ENCODE data around the gene PWWP2B. TPM values are rescaled to one million over a fixed set of nuclear protein-coding genes. Genes with fewer than 3 reads are reported as not detected.

Gene PWWP2B
- total and polyA plus RNA-seq, 2 experiments from 2014 or later = 2.3 to 12.8 TPM

DNA sequence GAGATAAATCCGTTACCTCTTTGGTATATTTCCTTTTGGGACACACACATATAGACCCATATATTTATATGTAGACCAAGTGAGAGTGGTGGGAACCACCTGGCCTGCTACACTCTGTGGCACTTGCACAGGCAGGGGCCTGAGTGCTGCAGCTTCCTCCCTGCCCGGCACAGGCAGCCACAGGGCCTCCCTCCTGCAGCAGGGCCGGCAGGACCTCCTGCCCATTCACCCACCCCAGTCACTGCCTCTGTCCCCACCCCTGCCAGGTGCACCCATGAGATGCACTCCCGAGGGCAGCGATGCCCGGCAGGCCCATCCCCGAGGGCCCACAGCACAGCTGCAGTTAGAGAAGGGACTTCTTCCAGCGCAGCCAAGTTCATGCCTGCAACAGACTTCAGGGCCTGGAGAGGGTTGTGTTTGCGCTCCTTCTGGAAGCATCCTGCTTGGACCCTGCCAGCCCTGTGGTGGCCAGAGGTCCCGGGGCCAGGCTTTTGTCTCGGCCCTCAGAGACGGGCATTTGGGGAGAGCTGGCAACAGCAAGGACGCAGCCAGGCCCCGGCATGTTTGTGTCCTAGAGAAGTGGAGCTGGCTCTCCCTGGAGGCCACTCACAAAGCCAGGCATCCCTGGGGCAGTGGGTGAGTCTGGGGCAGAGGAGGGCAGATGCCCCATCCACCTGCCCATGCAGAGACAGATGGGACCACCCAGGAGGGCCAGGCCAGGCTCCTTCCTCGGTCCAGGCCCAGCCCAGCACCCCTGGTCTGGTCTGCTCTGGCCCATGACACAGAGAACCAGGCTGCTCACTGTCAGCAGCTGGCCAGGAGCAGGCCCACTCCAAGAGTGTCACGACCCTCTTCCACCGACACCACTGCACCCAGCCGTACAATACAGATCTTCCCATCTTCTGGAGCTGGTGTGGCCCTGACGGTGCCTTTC is 41.4 kb downstream of the PWWP2B start:
- Mint-ChIP-seq H3K27me3 (ENCODE audit: insufficient read depth, low read depth, poor library complexity) (peaks cover 5% of the 10 kb centered on the region), H3K27ac (no peak overlapping the region), H3K9me3 (no peaks in the 10 kb centered on the region), H3K4me3 (no peak overlapping the region), H3K36me3 (ENCODE audit: low read depth) (no peaks in the 10 kb centered on the region; the same call in 2 of the 3 replicates), H3K4me1 (peaks cover 4% of the 10 kb centered on the region; the same call in 1 of the 3 replicates)
- Histone ChIP-seq H3K27ac (ENCODE audit: low read depth) (no peak overlapping the region), H3K4me1 (ENCODE audit: insufficient read depth) (no peaks in the 10 kb centered on the region), H3K27me3 (ENCODE audit: insufficient read depth) (no peaks in the 10 kb centered on the region), H3K4me3 (no peak overlapping the region), H3F3A (replicated peaks; ENCODE audit: low read depth) (0 out of 2 replicates have a peak, but pooled peaks cover 4% of the 10 kb centered on the region), H3K4me2 (no peak overlapping the region), H2AFZ (no peak overlapping the region), H3K9me2 (ENCODE audit: insufficient read depth) (no peaks in the 10 kb centered on the region), H4K20me1 (replicated peaks; ENCODE audit: insufficient read depth) (no peaks in the 10 kb centered on the region), H3K36me3 (ENCODE audit: insufficient read depth) (no peaks in the 10 kb centered on the region), H3K79me2 (replicated peaks; ENCODE audit: insufficient read depth) (no peaks in the 10 kb centered on the region)
- TF ChIP-seq POLR2AphosphoS5 (IDR thresholded peaks at IDR 0.05; ENCODE audit: low read depth) (no peak), JUNB (IDR thresholded peaks at IDR 0.05; ENCODE audit: unreplicated experiment) (no peak), STAT1 (IDR thresholded peaks at IDR 0.05; ENCODE audit: unreplicated experiment) (no peak), EZH2phosphoT487 (IDR thresholded peaks at IDR 0.05; ENCODE audit: unreplicated experiment) (no peak), NANOG (IDR thresholded peaks at IDR 0.05; ENCODE audit: borderline replicate concordance) (no peak)
- TF ChIP-seq, protein P1, sequence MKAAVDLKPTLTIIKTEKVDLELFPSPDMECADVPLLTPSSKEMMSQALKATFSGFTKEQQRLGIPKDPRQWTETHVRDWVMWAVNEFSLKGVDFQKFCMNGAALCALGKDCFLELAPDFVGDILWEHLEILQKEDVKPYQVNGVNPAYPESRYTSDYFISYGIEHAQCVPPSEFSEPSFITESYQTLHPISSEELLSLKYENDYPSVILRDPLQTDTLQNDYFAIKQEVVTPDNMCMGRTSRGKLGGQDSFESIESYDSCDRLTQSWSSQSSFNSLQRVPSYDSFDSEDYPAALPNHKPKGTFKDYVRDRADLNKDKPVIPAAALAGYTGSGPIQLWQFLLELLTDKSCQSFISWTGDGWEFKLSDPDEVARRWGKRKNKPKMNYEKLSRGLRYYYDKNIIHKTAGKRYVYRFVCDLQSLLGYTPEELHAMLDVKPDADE (IDR thresholded peaks at IDR 0.05) = no peak
- DNase-seq (ENCODE audit: low spot score) = no peak
- ATAC-seq = no peak

DNA sequence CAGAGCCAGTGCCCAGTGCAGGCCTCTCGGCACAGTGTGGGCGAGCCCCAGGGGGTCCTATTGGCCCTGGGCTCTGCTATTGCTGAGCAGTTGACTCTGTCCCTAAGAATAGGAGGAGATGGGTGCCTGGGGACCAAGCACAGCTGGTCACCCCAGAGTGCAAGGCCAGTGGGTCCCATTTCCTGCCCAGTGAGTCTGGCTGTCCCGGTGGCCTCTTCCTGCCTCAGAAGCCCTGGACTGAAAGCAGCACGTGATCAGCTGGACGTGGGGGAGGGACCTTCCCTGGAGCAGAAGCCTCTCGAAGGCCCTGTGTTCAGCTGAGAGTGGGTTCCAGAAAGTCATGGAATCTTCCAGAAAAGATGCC is 42.0 kb downstream of the PWWP2B start:
- Mint-ChIP-seq H3K4me1 (peaks cover 4% of the 10 kb centered on the region; the same call in 1 of the 3 replicates), H3K36me3 (ENCODE audit: low read depth) (no peaks in the 10 kb centered on the region; the same call in 2 of the 3 replicates), H3K27me3 (ENCODE audit: insufficient read depth, low read depth, poor library complexity) (peaks cover 5% of the 10 kb centered on the region), H3K9me3 (no peaks in the 10 kb centered on the region), H3K4me3 (no peak overlapping the region), H3K27ac (no peak overlapping the region)
- Histone ChIP-seq H3K27ac (ENCODE audit: low read depth) (no peak overlapping the region), H3K4me2 (no peak overlapping the region), H4K20me1 (replicated peaks; ENCODE audit: insufficient read depth) (no peaks in the 10 kb centered on the region), H3K27me3 (ENCODE audit: insufficient read depth) (no peaks in the 10 kb centered on the region), H3K4me1 (ENCODE audit: insufficient read depth) (no peaks in the 10 kb centered on the region), H2AFZ (no peak overlapping the region), H3K79me2 (replicated peaks; ENCODE audit: insufficient read depth) (no peaks in the 10 kb centered on the region), H3K4me3 (no peak overlapping the region), H3K36me3 (ENCODE audit: insufficient read depth) (no peaks in the 10 kb centered on the region), H3F3A (replicated peaks; ENCODE audit: low read depth) (0 out of 2 replicates have a peak, but pooled peaks cover 4% of the 10 kb centered on the region), H3K9me2 (ENCODE audit: insufficient read depth) (no peaks in the 10 kb centered on the region)
- ATAC-seq (no peak), DNase-seq (ENCODE audit: low spot score) (no peak)
- TF ChIP-seq, protein P1 (IDR thresholded peaks at IDR 0.05) = no peak
- TF ChIP-seq ZNF114 (CRISPR knock-in tag; IDR thresholded peaks at IDR 0.05) = no peak
- TF ChIP-seq NANOG (IDR thresholded peaks at IDR 0.05; ENCODE audit: borderline replicate concordance) = no peak
- no peak for TF ChIP-seq EZH2phosphoT487 (IDR thresholded peaks at IDR 0.05; ENCODE audit: unreplicated experiment)
- no peak for TF ChIP-seq EZH2 (IDR thresholded peaks at IDR 0.05; ENCODE audit: low read depth, unreplicated experiment)
- TF ChIP-seq, protein P2, sequence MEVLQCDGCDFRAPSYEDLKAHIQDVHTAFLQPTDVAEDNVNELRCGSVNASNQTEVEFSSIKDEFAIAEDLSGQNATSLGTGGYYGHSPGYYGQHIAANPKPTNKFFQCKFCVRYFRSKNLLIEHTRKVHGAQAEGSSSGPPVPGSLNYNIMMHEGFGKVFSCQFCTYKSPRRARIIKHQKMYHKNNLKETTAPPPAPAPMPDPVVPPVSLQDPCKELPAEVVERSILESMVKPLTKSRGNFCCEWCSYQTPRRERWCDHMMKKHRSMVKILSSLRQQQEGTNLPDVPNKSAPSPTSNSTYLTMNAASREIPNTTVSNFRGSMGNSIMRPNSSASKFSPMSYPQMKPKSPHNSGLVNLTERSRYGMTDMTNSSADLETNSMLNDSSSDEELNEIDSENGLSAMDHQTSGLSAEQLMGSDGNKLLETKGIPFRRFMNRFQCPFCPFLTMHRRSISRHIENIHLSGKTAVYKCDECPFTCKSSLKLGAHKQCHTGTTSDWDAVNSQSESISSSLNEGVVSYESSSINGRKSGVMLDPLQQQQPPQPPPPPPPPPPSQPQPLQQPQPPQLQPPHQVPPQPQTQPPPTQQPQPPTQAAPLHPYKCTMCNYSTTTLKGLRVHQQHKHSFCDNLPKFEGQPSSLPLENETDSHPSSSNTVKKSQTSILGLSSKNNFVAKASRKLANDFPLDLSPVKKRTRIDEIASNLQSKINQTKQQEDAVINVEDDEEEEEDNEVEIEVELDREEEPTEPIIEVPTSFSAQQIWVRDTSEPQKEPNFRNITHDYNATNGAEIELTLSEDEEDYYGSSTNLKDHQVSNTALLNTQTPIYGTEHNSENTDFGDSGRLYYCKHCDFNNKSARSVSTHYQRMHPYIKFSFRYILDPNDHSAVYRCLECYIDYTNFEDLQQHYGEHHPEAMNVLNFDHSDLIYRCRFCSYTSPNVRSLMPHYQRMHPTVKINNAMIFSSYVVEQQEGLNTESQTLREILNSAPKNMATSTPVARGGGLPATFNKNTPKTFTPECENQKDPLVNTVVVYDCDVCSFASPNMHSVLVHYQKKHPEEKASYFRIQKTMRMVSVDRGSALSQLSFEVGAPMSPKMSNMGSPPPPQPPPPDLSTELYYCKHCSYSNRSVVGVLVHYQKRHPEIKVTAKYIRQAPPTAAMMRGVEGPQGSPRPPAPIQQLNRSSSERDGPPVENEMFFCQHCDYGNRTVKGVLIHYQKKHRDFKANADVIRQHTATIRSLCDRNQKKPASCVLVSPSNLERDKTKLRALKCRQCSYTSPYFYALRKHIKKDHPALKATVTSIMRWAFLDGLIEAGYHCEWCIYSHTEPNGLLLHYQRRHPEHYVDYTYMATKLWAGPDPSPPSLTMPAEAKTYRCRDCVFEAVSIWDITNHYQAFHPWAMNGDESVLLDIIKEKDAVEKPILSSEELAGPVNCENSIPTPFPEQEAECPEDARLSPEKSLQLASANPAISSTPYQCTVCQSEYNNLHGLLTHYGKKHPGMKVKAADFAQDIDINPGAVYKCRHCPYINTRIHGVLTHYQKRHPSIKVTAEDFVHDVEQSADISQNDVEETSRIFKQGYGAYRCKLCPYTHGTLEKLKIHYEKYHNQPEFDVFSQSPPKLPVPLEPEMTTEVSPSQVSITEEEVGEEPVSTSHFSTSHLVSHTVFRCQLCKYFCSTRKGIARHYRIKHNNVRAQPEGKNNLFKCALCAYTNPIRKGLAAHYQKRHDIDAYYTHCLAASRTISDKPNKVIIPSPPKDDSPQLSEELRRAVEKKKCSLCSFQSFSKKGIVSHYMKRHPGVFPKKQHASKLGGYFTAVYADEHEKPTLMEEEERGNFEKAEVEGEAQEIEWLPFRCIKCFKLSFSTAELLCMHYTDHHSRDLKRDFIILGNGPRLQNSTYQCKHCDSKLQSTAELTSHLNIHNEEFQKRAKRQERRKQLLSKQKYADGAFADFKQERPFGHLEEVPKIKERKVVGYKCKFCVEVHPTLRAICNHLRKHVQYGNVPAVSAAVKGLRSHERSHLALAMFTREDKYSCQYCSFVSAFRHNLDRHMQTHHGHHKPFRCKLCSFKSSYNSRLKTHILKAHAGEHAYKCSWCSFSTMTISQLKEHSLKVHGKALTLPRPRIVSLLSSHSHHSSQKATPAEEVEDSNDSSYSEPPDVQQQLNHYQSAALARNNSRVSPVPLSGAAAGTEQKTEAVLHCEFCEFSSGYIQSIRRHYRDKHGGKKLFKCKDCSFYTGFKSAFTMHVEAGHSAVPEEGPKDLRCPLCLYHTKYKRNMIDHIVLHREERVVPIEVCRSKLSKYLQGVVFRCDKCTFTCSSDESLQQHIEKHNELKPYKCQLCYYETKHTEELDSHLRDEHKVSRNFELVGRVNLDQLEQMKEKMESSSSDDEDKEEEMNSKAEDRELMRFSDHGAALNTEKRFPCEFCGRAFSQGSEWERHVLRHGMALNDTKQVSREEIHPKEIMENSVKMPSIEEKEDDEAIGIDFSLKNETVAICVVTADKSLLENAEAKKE (CRISPR knock-in tag; IDR thresholded peaks at IDR 0.05) = no peak
- TF ChIP-seq, protein P3, sequence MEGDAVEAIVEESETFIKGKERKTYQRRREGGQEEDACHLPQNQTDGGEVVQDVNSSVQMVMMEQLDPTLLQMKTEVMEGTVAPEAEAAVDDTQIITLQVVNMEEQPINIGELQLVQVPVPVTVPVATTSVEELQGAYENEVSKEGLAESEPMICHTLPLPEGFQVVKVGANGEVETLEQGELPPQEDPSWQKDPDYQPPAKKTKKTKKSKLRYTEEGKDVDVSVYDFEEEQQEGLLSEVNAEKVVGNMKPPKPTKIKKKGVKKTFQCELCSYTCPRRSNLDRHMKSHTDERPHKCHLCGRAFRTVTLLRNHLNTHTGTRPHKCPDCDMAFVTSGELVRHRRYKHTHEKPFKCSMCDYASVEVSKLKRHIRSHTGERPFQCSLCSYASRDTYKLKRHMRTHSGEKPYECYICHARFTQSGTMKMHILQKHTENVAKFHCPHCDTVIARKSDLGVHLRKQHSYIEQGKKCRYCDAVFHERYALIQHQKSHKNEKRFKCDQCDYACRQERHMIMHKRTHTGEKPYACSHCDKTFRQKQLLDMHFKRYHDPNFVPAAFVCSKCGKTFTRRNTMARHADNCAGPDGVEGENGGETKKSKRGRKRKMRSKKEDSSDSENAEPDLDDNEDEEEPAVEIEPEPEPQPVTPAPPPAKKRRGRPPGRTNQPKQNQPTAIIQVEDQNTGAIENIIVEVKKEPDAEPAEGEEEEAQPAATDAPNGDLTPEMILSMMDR (conservative IDR thresholded peaks at IDR 0.05; ENCODE audit: low read depth in 2 of 2) = no peak
